H9 (cell line): ENCODE measurements around the gene SLX4IP. TPM values are rescaled to one million over a fixed set of nuclear protein-coding genes. Genes with fewer than 3 reads are reported as not detected.

ENCODE experiments used
- DNase-seq: peaks from one replicate; pipeline ENCODE4 v3.0.0-alpha.2; 2017
- H2AFZ ChIP-seq: one replicate; pipeline ENCODE4 v1.6.1; 2013; ENCODE audit warnings: mild to moderate bottlenecking, low read length, control low read depth, moderate library complexity
- H2AK5ac ChIP-seq: 2 replicates; pipeline ENCODE4 v1.6.1; 2013; ENCODE audit warnings: low read length, control low read depth, mixed read lengths; ENCODE audit not compliant: insufficient read length
- H2BK120ac ChIP-seq: one replicate; pipeline ENCODE4 v1.6.1; 2013; ENCODE audit warnings: low read depth, mild to moderate bottlenecking, low read length, control low read depth, inconsistent platforms; ENCODE audit not compliant: poor library complexity, severe bottlenecking
- H2BK12ac ChIP-seq: 2 replicates; pipeline ENCODE4 v1.6.1; 2013; ENCODE audit warnings: low read length, control low read depth, mixed read lengths, low read depth; ENCODE audit not compliant: insufficient read length
- H2BK15ac ChIP-seq: 2 replicates; pipeline ENCODE4 v1.6.1; 2013; ENCODE audit warnings: low read depth, low read length, control low read depth
- H2BK20ac ChIP-seq: one replicate; pipeline ENCODE4 v1.6.1; 2013; ENCODE audit warnings: low read depth, mild to moderate bottlenecking, low read length, control low read depth, inconsistent platforms; ENCODE audit not compliant: poor library complexity, severe bottlenecking
- H2BK5ac ChIP-seq: 2 replicates; pipeline ENCODE4 v1.6.1; 2013; ENCODE audit warnings: low read length, control low read depth, mixed read lengths; ENCODE audit not compliant: insufficient read length
- H3K14ac ChIP-seq: 2 replicates; pipeline ENCODE4 v1.6.1; 2013; ENCODE audit warnings: low read length, control low read depth; ENCODE audit not compliant: insufficient read depth
- H3K18ac ChIP-seq: 2 replicates; pipeline ENCODE4 v1.6.1; 2013; ENCODE audit warnings: low read depth, mild to moderate bottlenecking, mixed read lengths, low read length, control low read depth; ENCODE audit not compliant: insufficient read length
- H3K23ac ChIP-seq: 2 replicates; pipeline ENCODE4 v1.6.1; 2013; ENCODE audit warnings: low read length, control low read depth, mixed read lengths, low read depth; ENCODE audit not compliant: insufficient read length
- H3K23me2 ChIP-seq: 2 replicates; pipeline ENCODE4 v1.6.1; 2013; ENCODE audit warnings: low read depth, mild to moderate bottlenecking, mixed read lengths, low read length, control low read depth; ENCODE audit not compliant: insufficient read length, poor library complexity, severe bottlenecking
- H3K27ac ChIP-seq: 2 replicates; pipeline ENCODE4 v1.5.1; 2013; ENCODE audit warnings: low read length, control low read depth, mixed read lengths, low read depth; ENCODE audit not compliant: insufficient read length
- H3K27me3 ChIP-seq: 2 replicates; pipeline ENCODE4 v1.6.1; 2013; ENCODE audit warnings: low read length, control low read depth, inconsistent platforms; ENCODE audit not compliant: insufficient read depth
- H3K4ac ChIP-seq: 2 replicates; pipeline ENCODE4 v1.6.1; 2013; ENCODE audit warnings: low read depth, mild to moderate bottlenecking, control low read depth, inconsistent platforms, low read length, moderate library complexity
- H3K4me1 ChIP-seq: 2 replicates; pipeline ENCODE4 v1.6.1; 2013; ENCODE audit warnings: low read length, control low read depth, inconsistent platforms; ENCODE audit not compliant: insufficient read depth
- H3K4me2 ChIP-seq: 2 replicates; pipeline ENCODE4 v1.6.1; 2013; ENCODE audit warnings: low read length, control low read depth, mixed read lengths; ENCODE audit not compliant: insufficient read length, insufficient read depth
- H3K56ac ChIP-seq: 2 replicates; pipeline ENCODE4 v1.6.1; 2013; ENCODE audit warnings: low read depth, mild to moderate bottlenecking, mixed read lengths, low read length, control low read depth; ENCODE audit not compliant: insufficient read length
- H3K79me1 ChIP-seq: 2 replicates; pipeline ENCODE4 v1.6.1; 2013; ENCODE audit warnings: low read depth, mild to moderate bottlenecking, moderate library complexity, low read length, control low read depth, inconsistent platforms; ENCODE audit not compliant: insufficient read depth, poor library complexity, severe bottlenecking
- H3K79me2 ChIP-seq: 2 replicates; pipeline ENCODE4 v1.6.1; 2013; ENCODE audit warnings: low read length, control low read depth, inconsistent platforms; ENCODE audit not compliant: insufficient read depth
- H3K9ac ChIP-seq: 2 replicates; pipeline ENCODE4 v1.6.1; 2013; ENCODE audit warnings: low read length, control low read depth, mixed read lengths; ENCODE audit not compliant: insufficient read length; ENCODE audit errors: extremely low read depth
- H3K9me3 ChIP-seq: one replicate; pipeline ENCODE4 v1.6.1; 2013; ENCODE audit warnings: low read depth, low read length, inconsistent platforms; ENCODE audit not compliant: control insufficient read depth
- H3T11ph ChIP-seq: one replicate; pipeline ENCODE4 v1.6.1; 2013; ENCODE audit warnings: mild to moderate bottlenecking, low read length, control low read depth, inconsistent platforms
- H4K20me1 ChIP-seq: one replicate; pipeline ENCODE4 v1.6.1; 2013; ENCODE audit not compliant: control insufficient read depth, insufficient read length, insufficient read depth
- H4K5ac ChIP-seq: 2 replicates; pipeline ENCODE4 v1.6.1; 2013; ENCODE audit warnings: low read depth, mild to moderate bottlenecking, mixed read lengths, low read length, control low read depth; ENCODE audit not compliant: insufficient read length
- H4K8ac ChIP-seq: replicated peaks from 2 replicates; pipeline ENCODE4 v1.6.1; 2013; ENCODE audit warnings: low read length, control low read depth, mixed read lengths, low read depth; ENCODE audit not compliant: insufficient read length
- H4K91ac ChIP-seq: 2 replicates; pipeline ENCODE4 v1.6.1; 2013; ENCODE audit warnings: low read depth, mild to moderate bottlenecking, moderate library complexity, mixed read lengths, low read length, control low read depth; ENCODE audit not compliant: insufficient read length
- H3K27ac Mint-ChIP-seq, 3 experiments: 2 replicates in 2 of 3; 3 replicates in 1 of 3; pipeline ENCODE4 v1.8.0; 2020 to 2021; ENCODE audit warnings: mixed read lengths in 3 of 3, mild to moderate bottlenecking in 1 of 3, moderate library complexity in 1 of 3
- H3K27me3 Mint-ChIP-seq: 2 replicates; pipeline ENCODE4 v1.8.0; 2021; ENCODE audit warnings: low read depth, mild to moderate bottlenecking, moderate library complexity, mixed read lengths
- H3K36me3 Mint-ChIP-seq, 3 experiments: 2 replicates in 2 of 3; 3 replicates in 1 of 3; pipeline ENCODE4 v1.8.0; 2020 to 2021; ENCODE audit warnings: low read depth in 3 of 3, mixed read lengths in 3 of 3; ENCODE audit not compliant: insufficient read depth in 1 of 3
- H3K4me1 Mint-ChIP-seq, 2 experiments: 2 replicates each; pipeline ENCODE4 v1.8.0; 2020; ENCODE audit warnings: mixed read lengths in 2 of 2
- H3K4me3 Mint-ChIP-seq, 2 experiments: 2 replicates in 1 of 2; 3 replicates in 1 of 2; pipeline ENCODE4 v1.8.0; 2020 to 2021; ENCODE audit warnings: mild to moderate bottlenecking in 2 of 2, mixed read lengths in 2 of 2, moderate library complexity in 1 of 2
- H3K9me3 Mint-ChIP-seq, 2 experiments: 2 replicates in 1 of 2; 3 replicates in 1 of 2; pipeline ENCODE4 v1.8.0; 2020; ENCODE audit warnings: mild to moderate bottlenecking in 2 of 2, mixed read lengths in 2 of 2, moderate library complexity in 1 of 2
- WGBS: extraction: QIAGEN DNeasy Blood & Tissue Kit; methylation state at CpG from one replicate; pipeline ENCODE4 v1.1.7; 2013; ENCODE audit warnings: missing lambda C conversion rate, low lambda C conversion rate, mixed read lengths; ENCODE audit not compliant: insufficient read length; ENCODE audit errors: extremely low coverage; 5-methylcytosine and 5-hydroxymethylcytosine counted together
- total RNA-seq: library from RNA; stranded (reverse); gene quantifications from 2 replicates; pipeline ENCODE4 v1.2.1, GENCODE V29; 2021
- TF ChIP-seq, protein P1 (sequence below): fragments of 200-600 bp; sonication (generic); conservative IDR thresholded peaks from 3 replicates; pipeline ENCODE4 v1.8.0; 2021; ENCODE audit warnings: antibody characterized with exemption, mild to moderate bottlenecking

Gene SLX4IP
- total RNA-seq, 1 experiment from 2014 or later, result 7.9 TPM

- no peak overlapping the region for H2BK15ac ChIP-seq
- no peak overlapping the region for H4K91ac ChIP-seq
- no peak for DNase-seq
- no peaks in the 10 kb centered on the region for H3K23me2 ChIP-seq
- no peak overlapping the region for H3K4me3 Mint-ChIP-seq
- no peak overlapping the region for H2BK20ac ChIP-seq
- no peaks in the 10 kb centered on the region for H3K9me3 ChIP-seq
- no peak overlapping the region for H3T11ph ChIP-seq
- peaks cover 20 to 33% of the 10 kb centered on the region in 2 experiments for H3K4me1 Mint-ChIP-seq
- no peaks in the 10 kb centered on the region for H4K20me1 ChIP-seq
- H2AK5ac ChIP-seq, result no peak overlapping the region
- TF ChIP-seq, protein P1, sequence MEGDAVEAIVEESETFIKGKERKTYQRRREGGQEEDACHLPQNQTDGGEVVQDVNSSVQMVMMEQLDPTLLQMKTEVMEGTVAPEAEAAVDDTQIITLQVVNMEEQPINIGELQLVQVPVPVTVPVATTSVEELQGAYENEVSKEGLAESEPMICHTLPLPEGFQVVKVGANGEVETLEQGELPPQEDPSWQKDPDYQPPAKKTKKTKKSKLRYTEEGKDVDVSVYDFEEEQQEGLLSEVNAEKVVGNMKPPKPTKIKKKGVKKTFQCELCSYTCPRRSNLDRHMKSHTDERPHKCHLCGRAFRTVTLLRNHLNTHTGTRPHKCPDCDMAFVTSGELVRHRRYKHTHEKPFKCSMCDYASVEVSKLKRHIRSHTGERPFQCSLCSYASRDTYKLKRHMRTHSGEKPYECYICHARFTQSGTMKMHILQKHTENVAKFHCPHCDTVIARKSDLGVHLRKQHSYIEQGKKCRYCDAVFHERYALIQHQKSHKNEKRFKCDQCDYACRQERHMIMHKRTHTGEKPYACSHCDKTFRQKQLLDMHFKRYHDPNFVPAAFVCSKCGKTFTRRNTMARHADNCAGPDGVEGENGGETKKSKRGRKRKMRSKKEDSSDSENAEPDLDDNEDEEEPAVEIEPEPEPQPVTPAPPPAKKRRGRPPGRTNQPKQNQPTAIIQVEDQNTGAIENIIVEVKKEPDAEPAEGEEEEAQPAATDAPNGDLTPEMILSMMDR, result no peak
- no peak overlapping the region for H2BK120ac ChIP-seq
- no peaks in the 10 kb centered on the region; the same call in 1 of the 2 replicates for H3K27me3 Mint-ChIP-seq
- H3K79me1 ChIP-seq, result no peaks in the 10 kb centered on the region
- no peak overlapping the region for H3K14ac ChIP-seq
- no CpG with 5 or more reads among the region's 7 CpGs for WGBS
- no peaks in the 10 kb centered on the region for H3K27me3 ChIP-seq
- peaks cover 72 to 97% (median 94%) of the 10 kb centered on the region in 3 experiments for H3K36me3 Mint-ChIP-seq
- H2AFZ ChIP-seq, result no peak overlapping the region
- H3K9ac ChIP-seq, result no peak overlapping the region
- no peak overlapping the region for H4K5ac ChIP-seq
- no peak overlapping the region for H3K18ac ChIP-seq
- no peaks in the 10 kb centered on the region for H3K79me2 ChIP-seq
- 0 out of 2 replicates have a peak, but pooled peaks cover under 1% of the 10 kb centered on the region for H3K4me1 ChIP-seq
- H2BK12ac ChIP-seq, result no peak overlapping the region
- no peak overlapping the region for H3K4me2 ChIP-seq
- H3K23ac ChIP-seq, result no peak overlapping the region
- no peaks in the 10 kb centered on the region for H3K9me3 Mint-ChIP-seq
- H4K8ac ChIP-seq, result no peak overlapping the region
- H3K56ac ChIP-seq, result no peak overlapping the region
- H3K4ac ChIP-seq, result no peak overlapping the region
- no peak overlapping the region for H3K27ac ChIP-seq
- peak overlapping the region in 1 of 3 experiments; percentile 6; a peak in 1 of 7 replicates for H3K27ac Mint-ChIP-seq
- no peak overlapping the region for H2BK5ac ChIP-seq
Observed at GRCh38 chr20:10643560-10643873, 208.4 kb downstream of the SLX4IP start.
